Kidney (tissue), 14 donors: ENCODE data around the gene PPDPF. TPM values are rescaled to one million over a fixed set of nuclear protein-coding genes. Genes with fewer than 3 reads are reported as not detected.

ENCODE experiments used
- DNase-seq, 5 donors: peaks; one replicate each; pipeline ENCODE4 v3.0.0-alpha.2; 2013 to 2020
- FAIRE-seq: peaks from 2 replicates; lab custom pipeline; 2012; peaks lifted over from hg19 to GRCh38; lab: Jason Lieb, UNC
- H3K27ac ChIP-seq, 2 donors: one replicate each; pipeline ENCODE4 v1.7.0; 2013; ENCODE audit warnings: low read depth in 2 of 2, low read length in 2 of 2, inconsistent platforms in 1 of 2
- H3K27me3 ChIP-seq: one replicate; pipeline ENCODE4 v1.7.1; 2013; ENCODE audit warnings: low read length, inconsistent platforms; ENCODE audit not compliant: control insufficient read depth, insufficient read depth
- H3K36me3 ChIP-seq, 3 donors: one replicate each; pipeline versions ENCODE4 v1.7.0 to v1.7.1; 2013; ENCODE audit warnings: low read length in 3 of 3, control low read depth in 1 of 3, inconsistent platforms in 1 of 3; ENCODE audit not compliant: insufficient read depth in 3 of 3, control insufficient read depth in 2 of 3
- H3K4me1 ChIP-seq, 3 donors: one replicate each; pipeline versions ENCODE4 v1.7.0 to v1.7.1; 2013; ENCODE audit warnings: low read length in 3 of 3, inconsistent platforms in 1 of 3, low read depth in 1 of 3; ENCODE audit not compliant: control insufficient read depth in 2 of 3, insufficient read depth in 2 of 3
- H3K4me3 ChIP-seq, 3 donors: one replicate each; pipeline versions ENCODE4 v1.7.0 to v1.8.1; 2013; ENCODE audit warnings: low read length in 3 of 3, control low read depth in 1 of 3, inconsistent platforms in 1 of 3
- H3K9ac ChIP-seq, 3 donors: one replicate each; pipeline versions ENCODE4 v1.7.0 to v1.7.1; 2013; ENCODE audit warnings: low read length in 3 of 3, control low read depth in 1 of 3, inconsistent platforms in 1 of 3
- H3K9me3 ChIP-seq, 3 donors: one replicate each; pipeline versions ENCODE4 v1.7.0 to v1.7.1; 2013; ENCODE audit warnings: low read length in 3 of 3, control low read depth in 1 of 3, inconsistent platforms in 1 of 3; ENCODE audit not compliant: control insufficient read depth in 2 of 3, insufficient read depth in 1 of 3
- CTCF ChIP-seq: IDR thresholded peaks from 3 replicates; pipeline ENCODE4 v1.5.1; 2012; ENCODE audit warnings: mild to moderate bottlenecking, moderate library complexity, borderline replicate concordance; ENCODE audit not compliant: insufficient read depth; ENCODE audit errors: extremely low read depth
- intact Hi-C: fragments of 100-400 bp; cut with DNase I; formaldehyde crosslinking; loops from one replicate; pipeline ENCODE4 v1.11.1; 2022
- polyA plus RNA-seq: library from polyadenylated mRNA; stranded (reverse); fragments of 350-450 nt; fragmentation: Illumina TruSeq; extraction: RNeasy Lipid Tissue Mini Kit (QIAGEN cat#74804); gene quantifications from one replicate; pipeline ENCODE4 v1.2.3, GENCODE V29; 2014; ENCODE audit warnings: low read depth, low replicate concordance; ENCODE audit not compliant: insufficient read depth
- total RNA-seq: library from RNA; stranded (reverse); fragmentation: NEBNext Ultra II Directional; extraction: Animal tissue kit (Norgen Biotek cat#: 25700); gene quantifications from one replicate; pipeline ENCODE4 v1.2.1, GENCODE V29; 2021
- donor health status: control.
- donor health status: control.
- donor health status: control.
- donor health status: control.
- donor health status: control.
- donor health status: DM: yes; HTN: yes; CAD: no.
- donor health status: Normal renal cell carcinoma (clear cell type).

PPDPF gene
- total and polyA plus RNA-seq, 2 donors from 2014 or later, result 578 to 961 TPM

GRCh38 chr20:63547725-63548480 is 27.3 kb downstream of the PPDPF start, which contains the start of gene SRMS:
Gene SRMS, minus strand, starts transcription at chr20:63547749. Its CDS starts 286 bp downstream, at chr20:63547463.
- H3K36me3 ChIP-seq, result no peaks in the 10 kb centered on the region
- no peak within 1 kb of the TSS for H3K27ac ChIP-seq
- no peaks in the 10 kb centered on the region for H3K27me3 ChIP-seq
- DNase-seq, result peak in 1 of 5 donors; percentile 28
- no peak for FAIRE-seq
- no peaks in the 10 kb centered on the region for H3K4me1 ChIP-seq
- H3K9ac ChIP-seq, result no peak within 1 kb of the TSS
- intact Hi-C loops, result no loop called here
- no peak within 1 kb of the TSS for H3K4me3 ChIP-seq
- no peaks in the 10 kb centered on the region for H3K9me3 ChIP-seq
- TF ChIP-seq CTCF, result no peak

DNA sequence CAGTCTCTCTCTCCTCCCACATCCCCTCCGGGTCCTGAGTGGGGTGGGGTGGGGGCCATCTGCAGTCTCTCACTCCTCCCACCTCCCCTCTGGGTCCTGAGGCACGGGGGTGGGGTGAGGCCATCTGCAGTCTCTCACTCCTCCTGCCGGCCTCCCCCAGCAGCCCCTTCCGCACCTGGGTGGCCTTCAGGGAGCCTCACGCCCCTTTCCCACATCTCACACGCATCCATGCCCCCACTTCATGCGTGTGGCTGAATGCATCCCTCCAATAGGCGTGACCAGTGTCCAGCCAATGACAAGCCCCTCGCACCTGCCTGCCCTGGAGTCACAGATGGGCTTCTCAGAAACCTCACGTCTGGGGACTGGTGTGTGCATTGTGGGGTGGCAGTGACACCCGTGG is 28.0 kb downstream of the PPDPF start:
- no peak for TF ChIP-seq CTCF
- Histone ChIP-seq H3K36me3 (no peaks in the 10 kb centered on the region), H3K4me1 (no peaks in the 10 kb centered on the region), H3K27me3 (no peaks in the 10 kb centered on the region), H3K27ac (no peak overlapping the region), H3K9ac (no peak overlapping the region), H3K9me3 (no peaks in the 10 kb centered on the region), H3K4me3 (no peak overlapping the region)
- no peak for FAIRE-seq
- no peak for DNase-seq
- intact Hi-C loops, result no loop called here

GRCh38 chr20:63549019-63549418 is 28.5 kb downstream of the PPDPF start:
- FAIRE-seq (no peak), DNase-seq (no peak)
- Histone ChIP-seq H3K4me1 (no peaks in the 10 kb centered on the region), H3K36me3 (no peaks in the 10 kb centered on the region), H3K9me3 (no peaks in the 10 kb centered on the region), H3K27ac (no peak overlapping the region), H3K27me3 (no peaks in the 10 kb centered on the region), H3K4me3 (no peak overlapping the region), H3K9ac (no peak overlapping the region)
- intact Hi-C loops, result no loop called here
- TF ChIP-seq CTCF, result no peak
